ENCODE results near the gene RABL3.

GRCh38 chr3:120688121-120688520, 54.2 kb downstream of the RABL3 start:
- TF ChIP-seq CTCF (IDR thresholded peaks at IDR 0.05) (no peak), POLR2A (IDR thresholded peaks at IDR 0.05) (no peak)

All from breast epithelium (tissue), 3 donors.